Measurements from ENCODE around the gene CCDC9.
A peak's percentile ranks its signal among the peaks of the same experiment; 100 is the strongest.
"Not testable (repeated sequence)": the region's sequence is repeated elsewhere in the genome, so short reads cannot be mapped to it uniquely, and the experiment has no call there.

The CCDC9 gene

GRCh38 chr19:47261946-47262793 is 5.8 kb downstream of the CCDC9 start:
- DNase-seq = not testable (repeated sequence)

DNA sequence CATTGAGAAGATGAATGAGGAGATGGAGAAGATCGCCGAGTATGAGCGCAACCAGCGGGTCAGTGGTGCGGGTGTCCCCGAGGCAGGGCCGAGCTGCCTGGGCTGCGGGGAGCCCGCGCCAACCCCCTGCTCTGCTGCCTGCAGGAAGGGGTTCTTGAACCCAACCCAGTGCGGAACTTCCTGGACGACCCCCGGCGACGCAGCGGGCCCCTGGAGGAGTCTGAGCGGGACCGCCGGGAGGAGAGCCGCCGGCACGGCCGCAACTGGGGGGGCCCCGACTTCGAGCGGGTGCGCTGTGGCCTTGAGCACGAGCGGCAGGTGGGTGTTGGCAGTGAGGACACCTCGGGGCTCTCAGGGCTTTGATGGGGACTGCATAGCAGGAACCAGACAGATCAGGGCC is 8.3 kb downstream of the CCDC9 start:
- DNase-seq = no peak

GRCh38 chr19:47266401-47266941 is 10.1 kb downstream of the CCDC9 start:
- DNase-seq = no peak

DNA sequence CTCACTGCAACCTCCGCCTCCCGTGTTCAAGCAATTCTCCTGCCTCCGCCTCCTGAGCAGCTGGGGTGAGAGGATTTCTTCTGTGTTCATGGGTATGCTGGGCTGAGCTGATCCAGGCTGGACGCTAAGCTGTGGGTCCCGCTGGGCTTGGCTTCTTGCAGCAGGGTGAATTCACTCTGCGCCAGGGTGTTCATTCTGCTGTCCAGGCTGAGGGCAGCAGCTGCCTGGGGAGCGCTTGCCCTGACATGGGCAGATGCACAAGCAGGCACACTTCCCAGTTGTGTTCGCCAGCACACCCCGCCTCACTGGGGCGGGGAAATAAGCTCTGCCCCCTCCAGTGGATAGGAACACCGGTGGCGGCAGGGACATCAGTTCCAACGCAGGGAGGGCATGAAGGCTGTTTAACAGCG is 11.0 kb downstream of the CCDC9 start:
- DNase-seq = no peak

GRCh38 chr19:47268028-47268427 is 11.7 kb downstream of the CCDC9 start:
- no peak for DNase-seq

- no peak for DNase-seq
Observed at GRCh38 chr19:47269596-47269995, 13.3 kb downstream of the CCDC9 start.

GRCh38 chr19:47270408-47270807 is 14.1 kb downstream of the CCDC9 start:
- DNase-seq = no peak

GRCh38 chr19:47271949-47272348 is 15.6 kb downstream of the CCDC9 start:
- DNase-seq = no peak

DNA sequence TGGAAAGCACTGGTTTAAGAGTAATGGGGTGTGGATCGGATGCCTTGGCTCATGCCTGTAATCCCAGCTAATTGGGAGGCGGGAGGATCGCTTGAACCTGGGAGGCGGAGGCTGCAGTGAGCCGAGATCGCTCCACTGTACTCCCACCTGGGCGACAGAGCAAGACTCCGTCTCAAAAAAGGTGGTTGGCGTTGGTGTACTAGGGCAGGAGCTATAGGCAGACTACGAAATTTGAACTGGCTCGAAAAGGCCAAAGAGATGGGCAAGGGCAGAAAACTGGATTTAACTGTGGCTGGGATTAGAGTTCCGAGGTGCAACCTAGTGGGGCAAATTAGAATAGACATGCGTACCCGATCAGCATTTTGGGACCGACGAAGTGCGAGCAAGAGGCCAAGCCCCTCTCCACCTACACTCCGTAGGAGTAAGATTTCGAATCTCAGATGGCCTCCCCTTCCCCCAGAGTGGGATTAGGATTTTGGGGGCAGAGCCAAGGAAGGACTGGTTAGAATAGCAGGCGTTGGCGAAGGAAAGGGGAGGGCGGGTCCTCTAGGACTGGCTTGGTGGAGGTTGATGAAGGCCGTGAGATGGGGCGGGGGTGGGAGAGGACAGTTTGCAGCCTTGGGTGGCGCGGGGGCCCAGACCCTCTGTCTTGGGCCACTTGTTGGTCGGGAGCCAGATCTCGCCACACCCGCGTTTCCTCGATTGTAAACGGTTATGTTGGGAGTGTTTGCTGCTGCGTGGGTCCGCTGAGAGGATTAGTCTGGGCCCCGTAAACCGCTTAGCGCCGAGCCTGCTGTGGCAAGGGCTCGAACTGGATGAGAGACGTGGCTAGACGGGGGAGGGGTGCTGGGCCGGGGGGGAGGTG is 16.4 kb downstream of the CCDC9 start:
- no peak for DNase-seq

- peak; percentile 91 for DNase-seq
Observed at GRCh38 chr19:47273313-47274070, 17.2 kb downstream of the CCDC9 start.

DNA sequence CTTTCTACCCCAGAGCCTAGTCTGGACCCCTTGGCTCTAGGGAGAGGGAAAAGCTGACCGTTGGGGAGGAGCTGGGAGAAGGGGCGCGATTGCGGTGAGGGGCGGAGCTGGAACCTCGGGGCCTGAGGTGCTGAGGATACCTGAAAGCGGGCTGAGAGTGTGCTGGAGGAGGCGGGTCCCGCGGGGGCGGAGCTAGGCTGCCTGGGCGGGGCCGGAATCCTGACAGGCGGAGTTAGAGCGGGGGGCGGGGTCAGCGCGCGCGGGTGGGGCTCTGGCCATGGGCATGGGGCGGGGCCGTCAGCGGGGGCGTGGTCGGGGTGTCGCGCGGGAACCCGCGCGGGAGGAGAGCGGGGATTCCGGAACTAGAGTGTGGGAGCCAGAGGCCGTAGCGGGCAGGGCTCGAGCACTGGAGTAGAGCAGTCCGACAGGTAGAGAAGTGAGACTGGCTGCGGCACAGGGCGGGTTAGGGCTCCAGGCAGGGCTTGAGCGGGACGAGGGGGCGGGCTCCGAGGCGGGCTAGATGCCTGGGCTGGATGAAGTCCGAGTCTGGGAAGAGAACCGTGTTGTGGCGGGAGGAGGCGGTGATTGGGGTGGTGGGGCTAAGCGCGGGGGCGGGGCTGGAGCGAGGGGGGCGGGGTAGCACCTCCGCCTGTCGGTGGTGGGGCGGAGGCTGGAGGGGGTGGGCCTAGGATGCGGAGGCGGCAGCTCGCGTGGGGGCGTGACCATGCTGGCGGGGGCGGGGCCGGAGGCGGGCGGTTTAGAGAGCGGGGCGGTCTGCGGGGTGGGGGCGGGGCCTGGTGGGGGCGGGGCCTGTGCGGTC is 18.0 kb downstream of the CCDC9 start, which contains the start of gene INAFM1:
TSS of gene INAFM1 (plus strand) at position 815 of the 820 bp plus-strand sequence. CDS start 35 bp downstream, outside the sequence.
- peak; percentile 96 for DNase-seq

DNA sequence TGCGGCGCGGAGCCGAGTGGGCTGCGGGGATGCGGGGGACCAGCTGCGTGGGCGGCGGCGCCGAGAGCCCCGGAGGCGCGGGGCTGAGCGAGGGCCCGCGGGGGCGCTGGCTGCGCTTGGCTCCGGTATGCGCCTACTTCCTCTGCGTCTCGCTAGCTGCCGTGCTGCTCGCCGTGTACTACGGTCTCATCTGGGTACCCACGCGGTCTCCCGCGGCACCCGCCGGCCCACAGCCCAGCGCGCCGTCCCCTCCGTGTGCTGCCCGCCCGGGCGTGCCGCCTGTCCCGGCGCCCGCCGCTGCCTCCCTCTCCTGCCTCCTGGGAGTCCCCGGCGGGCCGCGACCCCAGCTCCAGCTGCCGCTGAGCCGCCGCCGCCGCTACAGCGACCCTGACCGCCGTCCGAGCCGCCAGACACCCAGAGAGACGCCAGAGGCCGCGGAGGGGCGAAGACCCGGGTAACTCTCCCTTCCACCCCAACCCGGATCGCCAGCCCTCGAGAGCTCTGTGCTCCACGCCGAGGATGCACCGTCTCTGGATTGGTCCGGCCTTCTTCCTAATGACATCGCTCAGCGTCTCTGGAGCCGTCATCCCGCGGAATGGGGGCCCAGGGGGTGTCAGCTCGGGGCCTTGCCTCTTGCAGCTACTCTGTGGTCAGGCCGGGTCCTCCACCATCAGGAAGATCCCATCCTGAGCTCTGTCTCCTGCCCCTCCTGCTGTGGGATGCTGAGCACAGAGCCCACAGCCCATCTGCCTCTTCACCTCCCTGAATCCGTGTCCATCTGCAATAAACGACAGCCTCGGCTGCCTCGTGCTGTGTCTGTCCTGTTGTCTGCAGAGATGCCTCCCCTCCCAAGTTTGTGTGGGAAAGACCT is 18.8 kb downstream of the CCDC9 start:
- DNase-seq = no peak

GRCh38 chr19:47275791-47276461 is 19.6 kb downstream of the CCDC9 start:
- DNase-seq = no peak

DNA sequence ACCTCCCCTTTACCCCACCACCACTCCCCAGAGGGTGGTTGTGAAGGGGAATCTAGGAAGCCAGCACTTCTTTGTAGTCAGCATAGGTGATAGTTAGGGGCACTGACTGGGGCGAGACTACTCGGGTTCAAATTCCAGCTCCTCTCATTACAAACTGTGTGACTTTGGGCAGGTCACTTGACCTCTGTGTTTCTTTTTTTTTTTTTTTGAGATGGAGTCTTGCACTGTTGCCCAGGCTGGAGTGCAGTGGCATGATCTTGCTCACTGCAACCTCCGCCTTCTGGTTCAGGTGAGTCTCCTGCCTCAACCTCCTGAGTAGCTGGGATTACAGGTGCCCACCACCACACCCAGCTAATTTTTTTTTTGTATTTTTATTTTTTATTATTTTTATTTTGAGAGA is 20.2 kb downstream of the CCDC9 start:
- DNase-seq = not testable (repeated sequence)

GRCh38 chr19:47280183-47280797 is 24.0 kb downstream of the CCDC9 start:
- peak; percentile 45 for DNase-seq

GRCh38 chr19:47283405-47284059 is 27.2 kb downstream of the CCDC9 start:
- DNase-seq = no peak

- peak; percentile 76 for DNase-seq
Observed at GRCh38 chr19:47284324-47284899, 28.1 kb downstream of the CCDC9 start.

DNA sequence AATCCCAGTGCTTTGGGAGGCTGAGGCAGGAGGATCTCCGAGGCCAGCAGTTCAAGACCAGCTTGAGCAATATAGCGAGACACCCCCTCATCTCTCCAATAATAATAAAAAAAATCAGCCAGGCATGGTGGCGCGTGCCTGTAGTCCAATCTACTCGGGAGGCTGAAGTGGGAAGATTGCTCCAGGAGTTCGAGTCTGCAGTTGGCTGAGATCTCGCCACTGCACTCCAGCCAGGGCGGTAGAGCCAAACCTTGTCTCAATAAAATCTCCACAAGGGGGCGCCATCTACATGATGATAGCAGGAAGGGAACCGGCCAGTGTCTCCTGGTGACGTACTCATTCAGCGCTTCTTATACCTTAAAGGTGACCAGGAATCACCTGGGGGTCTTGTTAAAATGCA is 39.7 kb downstream of the CCDC9 start:
- DNase-seq = peak; percentile 81

GRCh38 chr19:47300867-47301266 is 44.5 kb downstream of the CCDC9 start:
- DNase-seq = not testable (repeated sequence)

Data from CD4-positive, alpha-beta T cell treated with Interleukin-4 for 4 hours (primary cell).